Activated CD4-positive, alpha-beta memory T cell treated with anti-CD3 and anti-CD28 coated beads, Interleukin-2, amount 10 ng/mL, durations not matched to agents 7 days and 5 days (primary cell): ENCODE results near the gene CHODL. TPM values are rescaled to one million over a fixed set of nuclear protein-coding genes. Genes with fewer than 3 reads are reported as not detected.

Experiments
- CTCF ChIA-PET: fragments of 350-600 bp; sonication (Branson Sonifier 250); formaldehyde crosslinking; loops from one replicate; lab custom pipeline; 2021; ENCODE audit warnings: antibody characterized with exemption, inconsistent platforms; lab: Charles Lee
- POLR2A ChIA-PET: fragments of 350-600 bp; sonication (Branson Sonifier 250); formaldehyde crosslinking; loops from one replicate; lab custom pipeline; 2021; ENCODE audit warnings: antibody characterized with exemption; lab: Charles Lee
- DNase-seq: peaks from one replicate; pipeline ENCODE4 v3.0.0-alpha.2; 2020
- H3K27ac Mint-ChIP-seq: one replicate; pipeline ENCODE4 v1.8.0; 2021; ENCODE audit warnings: mild to moderate bottlenecking, mixed read lengths
- H3K27me3 Mint-ChIP-seq: one replicate; pipeline ENCODE4 v1.8.0; 2021; ENCODE audit warnings: mixed read lengths
- H3K36me3 Mint-ChIP-seq: one replicate; pipeline ENCODE4 v1.8.0; 2021; ENCODE audit warnings: low read depth, mixed read lengths
- H3K4me1 Mint-ChIP-seq: one replicate; pipeline ENCODE4 v1.8.0; 2021; ENCODE audit warnings: mixed read lengths
- H3K4me3 Mint-ChIP-seq: one replicate; pipeline ENCODE4 v1.8.0; 2021; ENCODE audit warnings: mild to moderate bottlenecking, mixed read lengths
- H3K9me3 Mint-ChIP-seq: one replicate; pipeline ENCODE4 v1.8.0; 2021; ENCODE audit warnings: mixed read lengths
- total RNA-seq, 2 experiments: library from RNA; stranded (reverse); gene quantifications; one replicate each; pipeline ENCODE4 v1.2.3, GENCODE V29; 2021

CHODL gene
- total RNA-seq, 2 experiments from 2014 or later, result 0.15 to 0.20 TPM

- ChIA-PET POLR2A (no interaction called here), CTCF (no interaction called here)
- H3K4me1 Mint-ChIP-seq, result no peaks in the 10 kb centered on the region
- H3K9me3 Mint-ChIP-seq, result no peaks in the 10 kb centered on the region
- no peaks in the 10 kb centered on the region for H3K27me3 Mint-ChIP-seq
- H3K27ac Mint-ChIP-seq, result no peak overlapping the region
- no peak for DNase-seq
- H3K36me3 Mint-ChIP-seq, result no peaks in the 10 kb centered on the region
- H3K4me3 Mint-ChIP-seq, result no peak overlapping the region
Observed at GRCh38 chr21:18253221-18253620, 8.6 kb downstream of the CHODL start.

- H3K27me3 Mint-ChIP-seq, result no peaks in the 10 kb centered on the region
- DNase-seq, result no peak
- no peaks in the 10 kb centered on the region for H3K9me3 Mint-ChIP-seq
- H3K27ac Mint-ChIP-seq, result no peak overlapping the region
- CTCF ChIA-PET, result no interaction called here
- H3K4me1 Mint-ChIP-seq, result no peaks in the 10 kb centered on the region
- POLR2A ChIA-PET, result no interaction called here
- H3K36me3 Mint-ChIP-seq, result no peaks in the 10 kb centered on the region
- H3K4me3 Mint-ChIP-seq, result no peak overlapping the region
Observed at GRCh38 chr21:18253799-18254198, 9.2 kb downstream of the CHODL start.

- H3K4me1 Mint-ChIP-seq, result no peaks in the 10 kb centered on the region
- ChIA-PET CTCF (no interaction called here), POLR2A (no interaction called here)
- no peaks in the 10 kb centered on the region for H3K27me3 Mint-ChIP-seq
- no peak for DNase-seq
- H3K9me3 Mint-ChIP-seq, result no peaks in the 10 kb centered on the region
- no peak overlapping the region for H3K27ac Mint-ChIP-seq
- H3K4me3 Mint-ChIP-seq, result no peak overlapping the region
- H3K36me3 Mint-ChIP-seq, result no peaks in the 10 kb centered on the region
Observed at GRCh38 chr21:18265944-18266343, 21.3 kb downstream of the CHODL start.

DNA sequence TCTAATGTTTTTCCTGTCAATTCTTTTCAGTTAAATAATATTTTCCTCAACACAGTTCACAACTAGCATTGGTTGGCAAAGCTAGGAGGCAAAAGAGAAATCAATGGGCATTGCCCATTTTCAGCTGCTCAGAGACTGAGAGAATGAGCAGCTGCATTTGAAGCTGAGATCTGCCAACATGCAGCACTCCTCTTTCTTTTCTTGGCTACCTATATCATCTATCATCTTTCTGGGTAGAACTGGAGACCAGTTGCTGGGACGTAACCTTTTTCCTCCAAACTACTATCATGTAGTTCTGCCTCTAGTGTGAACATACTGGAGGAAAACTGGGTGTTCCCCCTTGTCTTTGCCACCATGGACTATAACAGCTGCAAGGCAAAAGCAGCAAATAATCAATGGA is 22.9 kb downstream of the CHODL start:
- DNase-seq, result no peak
- CTCF ChIA-PET, result no interaction called here
- Mint-ChIP-seq H3K36me3 (no peaks in the 10 kb centered on the region), H3K4me1 (no peaks in the 10 kb centered on the region), H3K27ac (no peak overlapping the region), H3K4me3 (no peak overlapping the region), H3K27me3 (no peaks in the 10 kb centered on the region), H3K9me3 (peaks cover 3% of the 10 kb centered on the region)
- POLR2A ChIA-PET, result no interaction called here

DNA sequence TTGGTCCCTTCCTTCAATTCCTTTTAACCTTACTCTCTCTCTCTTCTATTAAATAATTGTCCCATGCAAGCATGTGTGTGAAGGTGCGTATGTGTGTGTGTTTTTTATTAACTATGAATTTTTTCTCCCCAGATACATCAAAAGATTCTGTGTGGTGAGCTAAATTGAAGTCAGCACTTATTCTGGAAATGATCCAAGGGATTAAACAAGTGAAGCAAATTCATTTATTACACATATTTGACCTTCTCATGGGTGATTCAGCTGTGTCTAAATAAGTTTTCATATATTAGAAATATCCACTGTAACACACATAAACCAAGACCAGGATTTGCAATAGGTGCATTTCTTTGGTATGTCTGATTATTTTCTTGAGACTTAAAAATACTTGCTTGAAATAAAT is 24.3 kb downstream of the CHODL start:
- ChIA-PET POLR2A (no interaction called here), CTCF (no interaction called here)
- H3K27me3 Mint-ChIP-seq, result no peaks in the 10 kb centered on the region
- peaks cover 3% of the 10 kb centered on the region for H3K9me3 Mint-ChIP-seq
- H3K4me3 Mint-ChIP-seq, result no peak overlapping the region
- H3K36me3 Mint-ChIP-seq, result no peaks in the 10 kb centered on the region
- no peak overlapping the region for H3K27ac Mint-ChIP-seq
- no peaks in the 10 kb centered on the region for H3K4me1 Mint-ChIP-seq
- DNase-seq, result no peak

- POLR2A ChIA-PET, result no interaction called here
- CTCF ChIA-PET, result no interaction called here
- no peak overlapping the region for H3K4me3 Mint-ChIP-seq
- H3K27me3 Mint-ChIP-seq, result no peaks in the 10 kb centered on the region
- no peak for DNase-seq
- peaks cover 3% of the 10 kb centered on the region for H3K9me3 Mint-ChIP-seq
- H3K27ac Mint-ChIP-seq, result no peak overlapping the region
- no peaks in the 10 kb centered on the region for H3K36me3 Mint-ChIP-seq
- no peaks in the 10 kb centered on the region for H3K4me1 Mint-ChIP-seq
Observed at GRCh38 chr21:18269856-18270255, 25.2 kb downstream of the CHODL start.

GRCh38 chr21:18273400-18273799 is 28.8 kb downstream of the CHODL start:
- CTCF ChIA-PET, result no interaction called here
- no peaks in the 10 kb centered on the region for H3K4me1 Mint-ChIP-seq
- no peak overlapping the region for H3K4me3 Mint-ChIP-seq
- POLR2A ChIA-PET, result no interaction called here
- no peaks in the 10 kb centered on the region for H3K27me3 Mint-ChIP-seq
- no peak for DNase-seq
- no peak overlapping the region for H3K27ac Mint-ChIP-seq
- peaks cover 3% of the 10 kb centered on the region for H3K9me3 Mint-ChIP-seq
- H3K36me3 Mint-ChIP-seq, result no peaks in the 10 kb centered on the region

DNA sequence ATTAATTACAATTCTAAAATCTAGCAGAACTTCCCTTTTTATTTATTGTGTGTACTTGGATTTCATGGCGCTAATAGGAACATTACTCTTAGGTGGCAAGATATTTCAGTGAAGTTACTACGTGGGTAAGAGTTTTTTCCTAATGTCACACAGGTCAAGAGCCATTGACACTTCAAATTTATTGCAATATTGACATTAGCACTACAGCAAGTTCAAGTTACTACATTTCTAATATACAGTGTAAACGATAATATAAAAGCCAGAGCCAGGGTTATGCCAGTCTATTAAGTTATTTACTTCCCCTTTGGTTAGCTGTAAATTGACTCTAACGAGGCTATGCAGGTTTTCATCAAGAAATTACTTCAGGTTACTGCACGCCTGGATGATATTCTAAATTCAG is 29.7 kb downstream of the CHODL start:
- H3K4me1 Mint-ChIP-seq, result no peaks in the 10 kb centered on the region
- POLR2A ChIA-PET, result no interaction called here

DNA sequence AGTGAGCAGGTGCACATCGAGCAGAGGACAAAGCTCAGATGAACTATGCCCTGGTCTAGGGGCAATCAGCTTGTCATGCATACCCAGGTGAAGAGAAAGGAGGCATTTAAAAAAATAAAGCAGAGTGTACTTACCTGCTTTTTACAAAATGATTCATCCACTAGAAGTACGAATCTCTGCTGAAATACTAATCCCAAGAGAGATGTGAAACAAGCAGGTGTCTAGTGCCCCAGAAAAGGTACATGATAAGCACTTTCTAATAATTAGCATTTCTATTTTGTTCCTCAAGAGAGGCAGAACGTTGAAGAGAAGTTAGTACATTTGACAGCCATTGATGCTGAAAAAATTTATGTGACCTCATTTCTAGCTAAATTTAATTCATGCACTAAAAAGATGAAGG is 31.1 kb downstream of the CHODL start:
- CTCF ChIA-PET, result no interaction called here
- DNase-seq, result no peak
- no peaks in the 10 kb centered on the region for H3K36me3 Mint-ChIP-seq
- POLR2A ChIA-PET, result no interaction called here
- H3K27ac Mint-ChIP-seq, result no peak overlapping the region
- peaks cover 3% of the 10 kb centered on the region for H3K9me3 Mint-ChIP-seq
- H3K27me3 Mint-ChIP-seq, result no peaks in the 10 kb centered on the region
- no peaks in the 10 kb centered on the region for H3K4me1 Mint-ChIP-seq
- no peak overlapping the region for H3K4me3 Mint-ChIP-seq

More for the DNA sequence above, 29.7 kb downstream of the CHODL start:
- H3K36me3 Mint-ChIP-seq, result no peaks in the 10 kb centered on the region
- CTCF ChIA-PET, result no interaction called here
- no peaks in the 10 kb centered on the region for H3K27me3 Mint-ChIP-seq
- peaks cover 3% of the 10 kb centered on the region for H3K9me3 Mint-ChIP-seq
- no peak for DNase-seq
- H3K27ac Mint-ChIP-seq, result no peak overlapping the region
- no peak overlapping the region for H3K4me3 Mint-ChIP-seq

GRCh38 chr21:18285379-18285778 is 40.7 kb downstream of the CHODL start:
- H3K9me3 Mint-ChIP-seq, result no peaks in the 10 kb centered on the region
- no peak overlapping the region for H3K27ac Mint-ChIP-seq
- H3K4me1 Mint-ChIP-seq, result no peaks in the 10 kb centered on the region
- POLR2A ChIA-PET, result no interaction called here
- no peaks in the 10 kb centered on the region for H3K27me3 Mint-ChIP-seq
- no peak for DNase-seq
- no peak overlapping the region for H3K4me3 Mint-ChIP-seq
- CTCF ChIA-PET, result no interaction called here
- H3K36me3 Mint-ChIP-seq, result no peaks in the 10 kb centered on the region

- POLR2A ChIA-PET, result no interaction called here
- H3K9me3 Mint-ChIP-seq, result no peaks in the 10 kb centered on the region
- CTCF ChIA-PET, result no interaction called here
- H3K4me3 Mint-ChIP-seq, result no peak overlapping the region
- DNase-seq, result no peak
- H3K36me3 Mint-ChIP-seq, result no peaks in the 10 kb centered on the region
- H3K27me3 Mint-ChIP-seq, result no peaks in the 10 kb centered on the region
- no peak overlapping the region for H3K27ac Mint-ChIP-seq
- H3K4me1 Mint-ChIP-seq, result no peaks in the 10 kb centered on the region
Observed at GRCh38 chr21:18289876-18290275, 45.2 kb downstream of the CHODL start.

- no peaks in the 10 kb centered on the region for H3K36me3 Mint-ChIP-seq
- H3K4me1 Mint-ChIP-seq, result no peaks in the 10 kb centered on the region
- ChIA-PET POLR2A (no interaction called here), CTCF (no interaction called here)
- no peaks in the 10 kb centered on the region for H3K27me3 Mint-ChIP-seq
- no peak for DNase-seq
- no peak overlapping the region for H3K4me3 Mint-ChIP-seq
- no peaks in the 10 kb centered on the region for H3K9me3 Mint-ChIP-seq
- H3K27ac Mint-ChIP-seq, result no peak overlapping the region
Observed at GRCh38 chr21:18294100-18294499, 49.5 kb downstream of the CHODL start.

- no peaks in the 10 kb centered on the region for H3K27me3 Mint-ChIP-seq
- ChIA-PET CTCF (no interaction called here), POLR2A (no interaction called here)
- no peak overlapping the region for H3K4me3 Mint-ChIP-seq
- DNase-seq, result no peak
- no peaks in the 10 kb centered on the region for H3K9me3 Mint-ChIP-seq
- H3K4me1 Mint-ChIP-seq, result no peaks in the 10 kb centered on the region
- H3K27ac Mint-ChIP-seq, result no peak overlapping the region
- no peaks in the 10 kb centered on the region for H3K36me3 Mint-ChIP-seq
Observed at GRCh38 chr21:18298228-18298627, 53.6 kb downstream of the CHODL start.
